Measurements from ENCODE around the gene ATP5PB.

Gene ATP5PB

GRCh38 chr1:111476214-111476613, 26.9 kb downstream of the ATP5PB start:
- no peak for DNase-seq

- peak; percentile 28 for DNase-seq
Observed at GRCh38 chr1:111476761-111477309, 27.6 kb downstream of the ATP5PB start.

GRCh38 chr1:111480674-111481073, 31.4 kb downstream of the ATP5PB start:
- DNase-seq, result no peak

GRCh38 chr1:111481387-111482221, 32.3 kb downstream of the ATP5PB start:
- DNase-seq, result peak; percentile 21

GRCh38 chr1:111483166-111483565, 33.9 kb downstream of the ATP5PB start:
- DNase-seq, result no peak

GRCh38 chr1:111483876-111484275, 34.6 kb downstream of the ATP5PB start:
- DNase-seq, result no peak

- no peak for DNase-seq
Observed at GRCh38 chr1:111484391-111485026, 35.2 kb downstream of the ATP5PB start.

- DNase-seq, result no peak
Observed at GRCh38 chr1:111486431-111486830, 37.2 kb downstream of the ATP5PB start.

- no peak for DNase-seq
Observed at GRCh38 chr1:111487133-111487532, 37.9 kb downstream of the ATP5PB start.

GRCh38 chr1:111488669-111489068, 39.4 kb downstream of the ATP5PB start:
- no peak for DNase-seq

- DNase-seq, result no peak
Observed at GRCh38 chr1:111489604-111490003, 40.3 kb downstream of the ATP5PB start.

GRCh38 chr1:111490220-111490619, 41.0 kb downstream of the ATP5PB start:
- DNase-seq, result no peak

- DNase-seq, result no peak
Observed at GRCh38 chr1:111491070-111491469, 41.8 kb downstream of the ATP5PB start.

- no peak for DNase-seq
Observed at GRCh38 chr1:111496398-111496797, 47.1 kb downstream of the ATP5PB start.

- no peak for DNase-seq
Observed at GRCh38 chr1:111497592-111497991, 48.3 kb downstream of the ATP5PB start.

GRCh38 chr1:111499026-111499785, 49.9 kb downstream of the ATP5PB start:
- no peak for DNase-seq

- DNase-seq, result no peak
Observed at GRCh38 chr1:111501645-111502044, 52.4 kb downstream of the ATP5PB start.

GRCh38 chr1:111503585-111504060, 54.4 kb downstream of the ATP5PB start, which contains the start of the genes ADORA3 and TMIGD3:
ADORA3 (minus strand) TSS chr1:111503633; CDS start chr1:111503354, 279 bp downstream.
TMIGD3 (minus strand) TSS chr1:111503633; CDS start chr1:111503354, 279 bp downstream.
- peak; percentile 39 for DNase-seq

GRCh38 chr1:111504097-111504496, 54.8 kb downstream of the ATP5PB start:
- DNase-seq, result no peak

GRCh38 chr1:111505641-111506119, 56.4 kb downstream of the ATP5PB start:
- peak; percentile 19 for DNase-seq

GRCh38 chr1:111506561-111506960, 57.3 kb downstream of the ATP5PB start:
- no peak for DNase-seq

GRCh38 chr1:111507411-111508201, 58.3 kb downstream of the ATP5PB start:
- peak; percentile 89 for DNase-seq
